SK-N-SH (cell line): ENCODE measurements around the gene KCNJ10. TPM values are rescaled to one million over a fixed set of nuclear protein-coding genes. Genes with fewer than 3 reads are reported as not detected.

Experiments
- CTCF ChIA-PET: fragments of 300-600, 350-600 bp; formaldehyde crosslinking; extraction: SDS; loops from one replicate; lab custom pipeline; 2021; lab: Yijun Ruan, JAX
- POLR2A ChIA-PET: fragments of 350-600 bp; sonication (Branson Sonifier 250); formaldehyde crosslinking; extraction: SDS; loops from one replicate; lab custom pipeline; 2020; ENCODE audit warnings: antibody characterized with exemption, inconsistent platforms; lab: Yijun Ruan, JAX
- DNase-seq: peaks from one replicate; pipeline ENCODE4 v3.0.0; 2012
- H2AFZ ChIP-seq: fragments of 200-600 bp; sonication (generic); 2 replicates; pipeline ENCODE4 v1.8.1; 2016; ENCODE audit warnings: antibody characterized with exemption, mild to moderate bottlenecking, low read depth
- H3F3A ChIP-seq: fragments of 200-600 bp; sonication (generic); replicated peaks from 2 replicates; pipeline ENCODE3; 2016; ENCODE audit warnings: antibody characterized with exemption, mild to moderate bottlenecking; ENCODE audit not compliant: insufficient read depth
- H3K27ac ChIP-seq, 2 experiments: fragments of 200-500 bp in 1 of 2; fragments of 200-600 bp in 1 of 2; sonication (Bioruptor generic) in 1 of 2; sonication (generic), shearing (Covaris generic) in 1 of 2; 2 replicates each; pipeline versions ENCODE4 v1.5.1 to v1.6.1; 2014 to 2016; ENCODE audit warnings: low read depth in 2 of 2, inconsistent platforms in 1 of 2, low read length in 1 of 2, mild to moderate bottlenecking in 1 of 2, mixed read lengths in 1 of 2
- H3K27me3 ChIP-seq: fragments of 200-600 bp; sonication (generic), shearing (Covaris generic); 2 replicates; pipeline ENCODE4 v1.6.1; 2016; ENCODE audit warnings: mixed run types; ENCODE audit not compliant: insufficient read depth
- H3K36me3 ChIP-seq, 2 experiments: fragments of 200-500 bp in 1 of 2; fragments of 200-600 bp in 1 of 2; sonication (Bioruptor generic) in 1 of 2; sonication (generic) in 1 of 2; replicated peaks in 1 of 2; 2 replicates each; pipeline versions ENCODE3 to v1.5.1; 2014 to 2016; ENCODE audit warnings: low read length in 1 of 2, mild to moderate bottlenecking in 1 of 2; ENCODE audit not compliant: insufficient read depth in 2 of 2, control insufficient read depth in 1 of 2
- H3K4me1 ChIP-seq, 2 experiments: fragments of 200-500 bp in 1 of 2; fragments of 200-600 bp in 1 of 2; sonication (Bioruptor generic) in 1 of 2; sonication (generic), shearing (Covaris generic) in 1 of 2; 2 replicates each; pipeline versions ENCODE4 v1.5.1 to v1.6.1; 2014 to 2016; ENCODE audit warnings: low read depth in 1 of 2, low read length in 1 of 2, mixed run types in 1 of 2; ENCODE audit not compliant: insufficient read depth in 2 of 2, control insufficient read depth in 1 of 2
- H3K4me2 ChIP-seq: fragments of 200-600 bp; sonication (generic), shearing (Covaris generic); 2 replicates; pipeline ENCODE4 v1.6.1; 2017; ENCODE audit warnings: mixed run types
- H3K4me3 ChIP-seq, 2 experiments: fragments of 200-500 bp in 1 of 2; fragments of 200-600 bp in 1 of 2; sonication (Bioruptor generic) in 1 of 2; sonication (generic), shearing (Covaris generic) in 1 of 2; 2 replicates each; pipeline versions ENCODE4 v1.5.1 to v1.8.1; 2014 to 2016; ENCODE audit warnings: low read depth in 2 of 2, inconsistent platforms in 1 of 2, low read length in 1 of 2, mild to moderate bottlenecking in 1 of 2, mixed read lengths in 1 of 2, moderate library complexity in 1 of 2
- H3K79me2 ChIP-seq: fragments of 200-600 bp; sonication (generic); 2 replicates; pipeline ENCODE4 v1.8.1; 2017; ENCODE audit warnings: mild to moderate bottlenecking; ENCODE audit not compliant: insufficient read depth
- H3K9ac ChIP-seq: fragments of 200-600 bp; sonication (generic); 2 replicates; pipeline ENCODE4 v1.6.1; 2017; ENCODE audit warnings: mixed run types
- H3K9me2 ChIP-seq: fragments of 200-600 bp; sonication (generic); 2 replicates; pipeline ENCODE4 v1.6.1; 2017; ENCODE audit warnings: mixed run types
- H3K9me3 ChIP-seq: fragments of 200-600 bp; sonication (generic); 2 replicates; pipeline ENCODE4 v1.6.1; 2017; ENCODE audit warnings: mixed run types, mild to moderate bottlenecking, moderate library complexity
- H4K20me1 ChIP-seq: fragments of 200-600 bp; sonication (generic); 2 replicates; pipeline ENCODE4 v1.6.1; 2017; ENCODE audit warnings: mild to moderate bottlenecking, mixed run types; ENCODE audit not compliant: insufficient read depth
- FOSL2 ChIP-seq: IDR thresholded peaks from 2 replicates; pipeline ENCODE4 v1.4.0; 2012; ENCODE audit warnings: low read depth, mild to moderate bottlenecking, moderate library complexity, borderline replicate concordance
- MAX ChIP-seq: IDR thresholded peaks from 2 replicates; pipeline ENCODE4 v1.4.0; 2012; ENCODE audit warnings: low read depth
- MEF2A ChIP-seq: IDR thresholded peaks from 2 replicates; pipeline ENCODE4 v1.4.0; 2012; ENCODE audit warnings: low read depth, borderline replicate concordance
- NRF1 ChIP-seq: IDR thresholded peaks from 2 replicates; pipeline ENCODE4 v1.6.1; 2012; ENCODE audit warnings: low read depth, mild to moderate bottlenecking, low read length
- RCOR1 ChIP-seq: fragments of 150-350 bp; IDR thresholded peaks from 2 replicates; pipeline ENCODE4 v1.6.1; 2017; ENCODE audit warnings: antibody characterized with exemption, low read length
- RXRA ChIP-seq: IDR thresholded peaks from 2 replicates; pipeline ENCODE4 v1.4.0; 2012; ENCODE audit warnings: low read depth, mild to moderate bottlenecking, borderline replicate concordance
- SMC3 ChIP-seq: IDR thresholded peaks from 2 replicates; pipeline ENCODE4 v1.6.1; 2012; ENCODE audit warnings: low read depth, low read length, improper control_type of control experiment
- USF1 ChIP-seq: IDR thresholded peaks from 2 replicates; pipeline ENCODE4 v1.4.0; 2012; ENCODE audit warnings: low read depth, borderline replicate concordance
- WGBS: methylation state at CpG from one replicate; pipeline ENCODE4 v1.1.6; 2017; ENCODE audit warnings: low lambda C conversion rate; 5-methylcytosine and 5-hydroxymethylcytosine counted together
- polyA plus RNA-seq, 3 experiments: library from polyadenylated mRNA; depleted of rRNA; stranded (reverse); fragments of >200 nt; gene quantifications; 2 replicates each; pipeline ENCODE4 v1.2.3, GENCODE V29; 2012
- TF ChIP-seq, protein P1 (sequence below): IDR thresholded peaks from 2 replicates; pipeline ENCODE4; 2012

Gene KCNJ10
- polyA plus RNA-seq, 1 of the 3 experiments (the other 2 are of a cell fraction) = not detected

GRCh38 chr1:159988006-159988405 lies 82.0 kb downstream of the KCNJ10 start:
- no peak overlapping the region for H3K9ac ChIP-seq
- no peak overlapping the region for H2AFZ ChIP-seq
- TF ChIP-seq MEF2A (no peak), RXRA (no peak), MAX (no peak)
- TF ChIP-seq, all 33 proteins: peak for 0
- Histone ChIP-seq H3K4me3 (no peak overlapping the region), H3K79me2 (no peaks in the 10 kb centered on the region), H3F3A (peaks cover 7% of the 10 kb centered on the region), H3K36me3 (no peaks in the 10 kb centered on the region), H3K4me2 (no peak overlapping the region), H3K27me3 (peaks cover 3% of the 10 kb centered on the region; the same call in 1 of the 2 replicates), H3K27ac (no peak overlapping the region), H4K20me1 (no peaks in the 10 kb centered on the region), H3K9me2 (no peaks in the 10 kb centered on the region), H3K9me3 (no peaks in the 10 kb centered on the region), H3K4me1 (no peaks in the 10 kb centered on the region)
- WGBS = 5% methylated on average over 1 of the region's 1 CpG
- CTCF ChIA-PET = interaction anchor here (1.6 kb wide), 1 partner anchor 18 kb away, joined by 8 read pairs; no protein-coding TSS in a partner anchor
- POLR2A ChIA-PET = no interaction called here
- DNase-seq = no peak

DNA sequence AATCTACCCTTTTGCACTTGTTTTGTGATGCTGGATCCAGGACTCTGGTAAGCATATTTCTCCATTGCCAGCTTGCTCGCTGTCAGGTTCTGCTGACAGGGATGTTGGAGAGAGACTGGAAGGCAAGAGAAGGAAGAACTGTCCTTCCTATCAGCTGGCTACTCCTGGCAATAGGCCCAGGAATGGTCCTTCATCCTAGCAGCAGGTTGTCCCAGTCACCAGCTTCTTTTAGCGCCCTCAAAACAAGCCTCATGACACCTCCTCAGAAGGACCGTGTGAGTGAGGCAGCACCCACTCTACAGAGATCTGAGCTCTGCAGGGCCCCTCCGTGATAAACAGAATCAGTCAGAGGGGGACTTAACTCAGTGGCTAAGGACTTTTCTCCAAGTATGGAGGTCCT lies 82.8 kb downstream of the KCNJ10 start:
- TF ChIP-seq FOSL2 (no peak), USF1 (no peak), NRF1 (no peak), SMC3 (no peak), RCOR1 (no peak)
- TF ChIP-seq, all 33 proteins: peak for 0
- no peak for DNase-seq
- Histone ChIP-seq H3K9me3 (no peaks in the 10 kb centered on the region), H3K4me2 (no peak overlapping the region), H3K9ac (no peak overlapping the region), H2AFZ (no peak overlapping the region), H4K20me1 (no peaks in the 10 kb centered on the region), H3K9me2 (no peaks in the 10 kb centered on the region), H3K27me3 (peaks cover 7% of the 10 kb centered on the region; the same call in 1 of the 2 replicates), H3K27ac (no peak overlapping the region), H3F3A (peaks cover 7% of the 10 kb centered on the region), H3K79me2 (no peaks in the 10 kb centered on the region), H3K4me1 (no peaks in the 10 kb centered on the region), H3K4me3 (no peak overlapping the region), H3K36me3 (no peaks in the 10 kb centered on the region)
- 41% methylated on average over 3 of the region's 4 CpGs for WGBS
- POLR2A ChIA-PET = no interaction called here
- CTCF ChIA-PET = interaction anchor here (0.7 to 1.1 kb wide), 3 partner anchors 10 to 19 kb away, joined by 3 to 4 read pairs (median 3); no protein-coding TSS in a partner anchor

- no peak overlapping the region for H3K4me3 ChIP-seq
- H3K9me2 ChIP-seq = no peaks in the 10 kb centered on the region
- no peak overlapping the region for H3K4me2 ChIP-seq
- H3K9me3 ChIP-seq = no peaks in the 10 kb centered on the region
- WGBS = 36% methylated on average over 1 of the region's 1 CpG
- TF ChIP-seq, protein P1, sequence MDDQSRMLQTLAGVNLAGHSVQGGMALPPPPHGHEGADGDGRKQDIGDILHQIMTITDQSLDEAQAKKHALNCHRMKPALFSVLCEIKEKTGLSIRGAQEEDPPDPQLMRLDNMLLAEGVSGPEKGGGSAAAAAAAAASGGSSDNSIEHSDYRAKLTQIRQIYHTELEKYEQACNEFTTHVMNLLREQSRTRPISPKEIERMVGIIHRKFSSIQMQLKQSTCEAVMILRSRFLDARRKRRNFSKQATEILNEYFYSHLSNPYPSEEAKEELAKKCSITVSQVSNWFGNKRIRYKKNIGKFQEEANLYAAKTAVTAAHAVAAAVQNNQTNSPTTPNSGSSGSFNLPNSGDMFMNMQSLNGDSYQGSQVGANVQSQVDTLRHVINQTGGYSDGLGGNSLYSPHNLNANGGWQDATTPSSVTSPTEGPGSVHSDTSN = no peak
- H3K27me3 ChIP-seq = peaks cover 7% of the 10 kb centered on the region; the same call in 1 of the 2 replicates
- no peaks in the 10 kb centered on the region for H3K4me1 ChIP-seq
- ChIA-PET CTCF (interaction anchor here (0.8 to 5.0 kb wide), 3 partner anchors 17 to 21 kb away, joined by 3 to 41 read pairs (median 4); no protein-coding TSS in a partner anchor), POLR2A (no interaction called here)
- H3K36me3 ChIP-seq = no peaks in the 10 kb centered on the region
- H3K79me2 ChIP-seq = no peaks in the 10 kb centered on the region
- H3K27ac ChIP-seq = no peak overlapping the region
- H3F3A ChIP-seq = peaks cover 2% of the 10 kb centered on the region
- H3K9ac ChIP-seq = no peak overlapping the region
- no peak for DNase-seq
- no peaks in the 10 kb centered on the region for H4K20me1 ChIP-seq
- no peak overlapping the region for H2AFZ ChIP-seq
These were observed 83.4 kb downstream of the KCNJ10 start for GRCh38 chr1:159986531-159986930.
